ENCODE data around the gene PXDN. TPM values are rescaled to one million over a fixed set of nuclear protein-coding genes. Genes with fewer than 3 reads are reported as not detected.
A peak's percentile ranks its signal among the peaks of the same experiment; 100 is the strongest.

Gene PXDN
- total and polyA plus RNA-seq, 2 donors (not counting 1 experiment from before 2014, with no cell fraction given) = 0.21 to 1.4 TPM

DNA sequence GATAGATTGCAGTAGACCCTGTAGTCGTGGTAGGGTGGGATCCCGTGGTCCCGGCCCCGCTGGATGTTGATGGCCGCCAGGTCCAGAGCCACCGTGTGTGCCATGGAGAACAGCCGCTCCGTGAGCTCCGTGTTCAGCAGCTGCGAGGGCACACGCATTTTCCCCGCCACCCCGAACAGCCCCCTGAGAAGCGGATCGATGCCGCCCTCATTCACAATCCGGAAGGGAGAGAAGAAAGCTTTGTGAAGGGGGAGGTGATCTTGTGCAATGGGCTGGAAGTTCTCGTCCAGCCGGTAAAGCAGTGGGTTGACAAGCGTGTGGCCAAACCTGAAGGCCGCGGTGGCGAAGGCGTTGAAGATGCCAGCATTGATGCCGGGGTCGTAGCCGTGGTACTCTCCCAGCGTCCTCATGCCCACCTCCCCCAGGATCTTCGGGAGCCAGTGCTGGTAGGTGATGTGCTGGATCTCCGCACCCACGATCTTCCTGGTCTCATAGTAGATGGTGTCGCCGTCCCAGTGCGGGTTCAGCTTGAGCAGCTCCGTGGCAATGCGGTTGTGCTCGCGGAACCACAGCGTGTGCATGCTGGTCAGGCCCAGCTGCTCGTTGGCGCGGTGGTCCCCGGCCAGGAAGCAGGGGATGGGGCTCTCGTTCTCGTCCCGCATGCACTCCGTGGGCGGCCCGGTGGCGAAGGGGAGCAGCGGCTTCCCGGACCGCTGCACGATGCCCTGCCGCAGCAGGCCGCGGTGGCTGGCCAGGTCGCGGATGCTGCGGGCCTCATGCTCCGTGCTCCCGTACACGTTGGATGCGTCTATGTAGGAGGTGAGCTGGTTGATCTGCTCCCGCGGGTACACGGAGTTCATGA, 95.8 kb downstream of the PXDN start:
- Histone ChIP-seq H3K36me3 (replicated peaks in 1 of 2; ENCODE audit: control extremely low read depth in 1 of 2, control insufficient read depth in 1 of 2, extremely low read depth in 1 of 2, insufficient read depth in 2 of 2, low read length in 1 of 2) (no peaks in the 10 kb centered on the region), H3K4me1 (ENCODE audit: control insufficient read depth in 2 of 2, insufficient read depth in 2 of 2, low read length in 2 of 2) (no peaks in the 10 kb centered on the region), H3K27me3 (replicated peaks in 1 of 4; ENCODE audit: control extremely low read depth in 1 of 4, control insufficient read depth in 3 of 4, insufficient read depth in 4 of 4, low read length in 3 of 4) (no peaks in the 10 kb centered on the region), H3K27ac (ENCODE audit: low read length in 2 of 2) (no peak overlapping the region), H3K9me3 (ENCODE audit: control extremely low read depth in 1 of 3, control insufficient read depth in 2 of 3, insufficient read depth in 1 of 3, low read length in 2 of 3) (peaks cover 0 to 15% (median 0%) of the 10 kb centered on the region in 3 donors), H3K4me2 (replicated peaks; ENCODE audit: low read depth, low read length, poor library complexity, severe bottlenecking) (no peak overlapping the region), H3K9ac (ENCODE audit: low read length) (no peak overlapping the region), H4K20me1 (ENCODE audit: control insufficient read depth, insufficient read depth, low read length, poor library complexity, severe bottlenecking) (no peaks in the 10 kb centered on the region), H3K79me2 (ENCODE audit: control insufficient read depth, insufficient read depth, low read length) (no peaks in the 10 kb centered on the region), H3K4me3 (ENCODE audit: control extremely low read depth in 1 of 5, extremely low read depth in 1 of 5, insufficient read depth in 1 of 5, low read depth in 2 of 5, low read length in 4 of 5) (no peak overlapping the region), H2AFZ (ENCODE audit: insufficient read depth, low read depth, low read length, poor library complexity, severe bottlenecking) (no peak overlapping the region)
- H3K4me1 Mint-ChIP-seq = no peaks in the 10 kb centered on the region
- intact Hi-C loops (cut with micrococcal nuclease) = no loop called here
- no peak for ATAC-seq (ENCODE audit: low read depth)
- H3K9me3 Mint-ChIP-seq (ENCODE audit: insufficient read depth) = no peaks in the 10 kb centered on the region
- peak overlapping the region; percentile 43 for H3K27ac Mint-ChIP-seq
- WGBS (ENCODE audit: insufficient coverage) = 97% methylated on average over 67 of the region's 67 CpGs
- TF ChIP-seq EZH2 (IDR thresholded peaks at IDR 0.05; ENCODE audit: borderline replicate concordance, insufficient read depth, low read depth, low read length, poor library complexity, severe bottlenecking) = no peak
- TF ChIP-seq, protein P1, sequence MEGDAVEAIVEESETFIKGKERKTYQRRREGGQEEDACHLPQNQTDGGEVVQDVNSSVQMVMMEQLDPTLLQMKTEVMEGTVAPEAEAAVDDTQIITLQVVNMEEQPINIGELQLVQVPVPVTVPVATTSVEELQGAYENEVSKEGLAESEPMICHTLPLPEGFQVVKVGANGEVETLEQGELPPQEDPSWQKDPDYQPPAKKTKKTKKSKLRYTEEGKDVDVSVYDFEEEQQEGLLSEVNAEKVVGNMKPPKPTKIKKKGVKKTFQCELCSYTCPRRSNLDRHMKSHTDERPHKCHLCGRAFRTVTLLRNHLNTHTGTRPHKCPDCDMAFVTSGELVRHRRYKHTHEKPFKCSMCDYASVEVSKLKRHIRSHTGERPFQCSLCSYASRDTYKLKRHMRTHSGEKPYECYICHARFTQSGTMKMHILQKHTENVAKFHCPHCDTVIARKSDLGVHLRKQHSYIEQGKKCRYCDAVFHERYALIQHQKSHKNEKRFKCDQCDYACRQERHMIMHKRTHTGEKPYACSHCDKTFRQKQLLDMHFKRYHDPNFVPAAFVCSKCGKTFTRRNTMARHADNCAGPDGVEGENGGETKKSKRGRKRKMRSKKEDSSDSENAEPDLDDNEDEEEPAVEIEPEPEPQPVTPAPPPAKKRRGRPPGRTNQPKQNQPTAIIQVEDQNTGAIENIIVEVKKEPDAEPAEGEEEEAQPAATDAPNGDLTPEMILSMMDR (IDR thresholded peaks at IDR 0.05) = no peak
- H3K27me3 Mint-ChIP-seq = no peaks in the 10 kb centered on the region
- CTCF ChIA-PET = no interaction called here
- POLR2A ChIA-PET = no interaction called here
- no peak for DNase-seq
- no peak overlapping the region for H3K4me3 Mint-ChIP-seq
